HG03039 (cell line): Measurements from ENCODE around the gene FBXO7.

Experiments used
- ATAC-seq: cut with Tn5 transposase; IDR thresholded peaks from one replicate; pipeline ENCODE4 v1.9.1; 2021; ENCODE audit warnings: mild to moderate bottlenecking, moderate library complexity; ENCODE audit not compliant: unreplicated experiment

FBXO7 gene

GRCh38 chr22:32548039-32548438 lies 73.4 kb downstream of the FBXO7 start:
- no peak for ATAC-seq
